ENCODE measurements around the gene PDE8B.

PDE8B gene

DNA sequence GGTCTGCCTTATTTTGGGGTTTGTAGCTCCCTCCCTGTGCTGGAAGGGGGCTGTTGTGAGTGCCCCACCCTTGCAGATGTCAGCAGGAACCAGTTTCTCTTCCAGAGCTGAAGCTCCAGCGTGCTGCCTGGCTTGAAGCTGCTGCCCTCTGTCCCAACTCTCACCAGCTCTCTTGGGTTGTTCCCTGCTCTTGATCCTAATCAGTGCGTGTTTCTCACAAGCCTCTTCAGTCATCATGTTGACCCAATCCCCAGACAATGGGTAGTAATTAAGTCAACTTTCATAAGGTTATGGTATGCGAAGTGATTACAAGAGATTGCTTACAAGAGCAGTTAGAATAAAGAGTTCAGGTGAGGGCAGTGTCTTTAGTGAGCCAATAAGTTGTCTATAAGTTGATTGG is 57.0 kb downstream of the PDE8B start:
- TF ChIP-seq, protein P1, sequence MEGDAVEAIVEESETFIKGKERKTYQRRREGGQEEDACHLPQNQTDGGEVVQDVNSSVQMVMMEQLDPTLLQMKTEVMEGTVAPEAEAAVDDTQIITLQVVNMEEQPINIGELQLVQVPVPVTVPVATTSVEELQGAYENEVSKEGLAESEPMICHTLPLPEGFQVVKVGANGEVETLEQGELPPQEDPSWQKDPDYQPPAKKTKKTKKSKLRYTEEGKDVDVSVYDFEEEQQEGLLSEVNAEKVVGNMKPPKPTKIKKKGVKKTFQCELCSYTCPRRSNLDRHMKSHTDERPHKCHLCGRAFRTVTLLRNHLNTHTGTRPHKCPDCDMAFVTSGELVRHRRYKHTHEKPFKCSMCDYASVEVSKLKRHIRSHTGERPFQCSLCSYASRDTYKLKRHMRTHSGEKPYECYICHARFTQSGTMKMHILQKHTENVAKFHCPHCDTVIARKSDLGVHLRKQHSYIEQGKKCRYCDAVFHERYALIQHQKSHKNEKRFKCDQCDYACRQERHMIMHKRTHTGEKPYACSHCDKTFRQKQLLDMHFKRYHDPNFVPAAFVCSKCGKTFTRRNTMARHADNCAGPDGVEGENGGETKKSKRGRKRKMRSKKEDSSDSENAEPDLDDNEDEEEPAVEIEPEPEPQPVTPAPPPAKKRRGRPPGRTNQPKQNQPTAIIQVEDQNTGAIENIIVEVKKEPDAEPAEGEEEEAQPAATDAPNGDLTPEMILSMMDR (IDR thresholded peaks at IDR 0.05; ENCODE audit: extremely low read depth, insufficient read depth, missing control alignments), result no peak
- DNase-seq (ENCODE audit: low spot score), result no peak
- in situ Hi-C loops (cut with MboI; ENCODE audit: low pct_unique_long_range_greater_than_20kb, low sequenced_read_pairs, unreplicated experiment), result no loop called here

DNA sequence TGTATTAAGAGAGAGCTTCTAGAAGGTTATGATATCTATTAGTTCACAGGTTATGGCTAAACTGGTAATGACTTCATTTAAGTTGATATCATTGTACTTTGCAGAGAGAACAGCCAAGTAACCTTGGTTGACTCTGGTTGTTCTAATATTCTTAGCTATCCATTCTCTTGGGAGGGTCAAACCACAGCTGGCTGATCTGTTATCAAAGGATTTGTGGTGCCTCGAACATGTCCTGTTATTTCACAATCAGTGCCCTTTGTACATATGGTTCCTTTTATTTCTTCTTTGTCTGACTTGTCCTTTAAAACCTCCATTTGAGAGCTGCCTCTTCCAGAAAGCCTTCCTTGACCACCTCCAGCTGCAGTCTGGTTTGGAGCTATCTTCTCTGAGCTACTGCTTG is 61.7 kb downstream of the PDE8B start:
- TF ChIP-seq, protein P1 (IDR thresholded peaks at IDR 0.05; ENCODE audit: extremely low read depth, insufficient read depth, missing control alignments), result no peak
- in situ Hi-C loops (cut with MboI; ENCODE audit: low pct_unique_long_range_greater_than_20kb, low sequenced_read_pairs, unreplicated experiment), result no loop called here
- no peak for DNase-seq (ENCODE audit: low spot score)

DNA sequence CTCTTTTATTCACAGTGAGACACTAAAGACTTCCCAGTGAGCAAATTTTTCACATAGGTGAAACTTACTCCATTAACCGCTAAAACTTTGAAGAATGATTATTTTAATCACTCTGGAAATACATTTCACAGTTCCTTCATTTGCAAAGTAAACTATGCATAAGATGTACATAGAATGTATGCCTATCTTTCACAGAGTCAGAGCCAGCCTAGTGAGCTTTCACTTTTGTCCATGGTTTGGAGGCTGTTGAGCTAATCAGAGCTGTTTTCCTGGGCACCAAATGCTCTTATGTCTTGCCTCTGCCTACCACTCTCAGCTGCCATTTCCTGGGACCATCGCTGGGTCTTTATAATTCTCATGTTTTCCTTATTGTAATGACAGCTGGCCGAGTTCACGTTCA is 67.3 kb downstream of the PDE8B start:
- TF ChIP-seq, protein P1 (IDR thresholded peaks at IDR 0.05; ENCODE audit: extremely low read depth, insufficient read depth, missing control alignments), result no peak
- in situ Hi-C loops (cut with MboI; ENCODE audit: low pct_unique_long_range_greater_than_20kb, low sequenced_read_pairs, unreplicated experiment), result no loop called here

DNA sequence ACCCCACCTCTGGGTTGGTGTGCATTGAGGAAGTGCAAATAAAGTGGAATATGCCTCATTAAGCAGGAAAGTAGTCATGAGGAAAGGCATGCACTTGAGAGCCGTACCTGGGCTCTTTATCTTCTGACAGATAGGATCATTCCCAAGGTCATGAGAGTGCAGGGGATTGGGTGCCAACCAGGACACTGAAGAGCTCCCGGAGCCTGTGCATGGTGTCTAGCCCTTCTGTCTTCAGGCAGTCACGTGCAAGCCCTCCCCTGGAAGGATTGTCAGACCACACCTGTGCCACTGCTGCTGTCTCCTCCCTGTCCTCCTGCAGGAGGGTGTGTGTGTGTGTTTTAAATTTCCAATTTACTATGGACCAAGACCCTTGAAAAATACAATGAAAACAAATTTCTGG is 69.6 kb downstream of the PDE8B start:
- TF ChIP-seq, protein P1 (IDR thresholded peaks at IDR 0.05; ENCODE audit: extremely low read depth, insufficient read depth, missing control alignments), result no peak
- DNase-seq (ENCODE audit: low spot score), result no peak
- in situ Hi-C loops (cut with MboI; ENCODE audit: low pct_unique_long_range_greater_than_20kb, low sequenced_read_pairs, unreplicated experiment), result no loop called here

More for the DNA sequence above, 67.3 kb downstream of the PDE8B start:
- no peak for DNase-seq (ENCODE audit: low spot score)

DNA sequence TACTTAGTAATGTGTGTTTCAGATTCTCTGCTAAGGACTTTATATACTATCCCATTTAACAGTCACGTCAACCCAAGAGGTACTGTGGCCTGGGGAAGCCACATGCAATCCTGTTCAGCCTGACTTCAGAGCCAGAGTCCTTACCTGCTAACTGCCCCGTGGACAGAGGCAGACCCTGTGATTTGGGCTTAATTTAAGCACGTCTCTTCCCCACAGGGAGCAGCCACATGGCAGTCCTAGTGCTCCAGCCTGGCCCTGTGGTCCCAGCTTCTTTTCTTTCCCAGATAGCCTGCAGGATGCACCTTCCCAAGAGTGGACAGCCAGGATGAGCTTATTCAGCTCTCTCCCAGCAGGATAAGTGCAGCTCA is 71.5 kb downstream of the PDE8B start:
- DNase-seq (ENCODE audit: low spot score), result no peak
- in situ Hi-C loops (cut with MboI; ENCODE audit: low pct_unique_long_range_greater_than_20kb, low sequenced_read_pairs, unreplicated experiment), result no loop called here
- TF ChIP-seq, protein P1 (IDR thresholded peaks at IDR 0.05; ENCODE audit: extremely low read depth, insufficient read depth, missing control alignments), result no peak

DNA sequence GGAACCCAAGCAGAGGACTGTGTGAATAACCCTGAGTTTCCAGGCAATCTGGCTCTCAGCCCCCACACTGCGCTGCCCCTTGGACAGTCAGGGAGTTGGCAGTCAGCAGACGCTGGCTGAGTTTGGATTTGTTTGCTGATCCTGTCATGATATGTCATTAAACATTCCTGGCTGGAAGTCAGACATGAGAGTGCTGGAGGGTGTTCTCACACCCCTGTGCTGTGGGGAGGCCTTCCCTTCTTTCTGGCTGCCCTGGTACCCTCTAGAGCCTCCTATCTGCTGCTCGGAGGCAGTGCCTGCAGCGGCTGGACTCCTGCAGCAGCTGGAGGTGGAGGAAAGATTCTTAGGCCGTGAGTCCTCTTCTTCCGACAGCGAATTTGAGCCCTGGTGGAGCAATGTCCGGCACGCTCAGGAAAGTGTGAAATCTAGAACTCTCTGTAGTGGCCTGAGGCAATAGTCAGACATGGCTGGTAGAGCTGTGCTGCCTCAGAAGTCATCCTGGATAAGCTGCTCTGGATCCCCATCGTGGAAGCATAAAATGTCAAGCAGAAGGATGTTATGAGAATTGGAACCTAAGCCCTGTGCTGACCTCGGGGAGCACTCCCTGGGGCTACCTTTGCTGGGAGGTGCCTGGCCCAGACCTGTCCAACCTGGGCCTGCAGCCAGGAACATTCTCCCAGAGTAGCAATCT is 72.0 kb downstream of the PDE8B start:
- TF ChIP-seq, protein P1 (IDR thresholded peaks at IDR 0.05; ENCODE audit: extremely low read depth, insufficient read depth, missing control alignments), result no peak
- in situ Hi-C loops (cut with MboI; ENCODE audit: low pct_unique_long_range_greater_than_20kb, low sequenced_read_pairs, unreplicated experiment), result no loop called here
- no peak for DNase-seq (ENCODE audit: low spot score)

All from GM13977 (cell line).